ENCODE results near the gene CGN. TPM values are rescaled to one million over a fixed set of nuclear protein-coding genes. Genes with fewer than 3 reads are reported as not detected.

The CGN gene
- total and polyA plus RNA-seq, 2 donors (not counting 3 experiments of a cell fraction or from before 2014, with no cell fraction given) = 0.32 to 0.73 TPM

DNA sequence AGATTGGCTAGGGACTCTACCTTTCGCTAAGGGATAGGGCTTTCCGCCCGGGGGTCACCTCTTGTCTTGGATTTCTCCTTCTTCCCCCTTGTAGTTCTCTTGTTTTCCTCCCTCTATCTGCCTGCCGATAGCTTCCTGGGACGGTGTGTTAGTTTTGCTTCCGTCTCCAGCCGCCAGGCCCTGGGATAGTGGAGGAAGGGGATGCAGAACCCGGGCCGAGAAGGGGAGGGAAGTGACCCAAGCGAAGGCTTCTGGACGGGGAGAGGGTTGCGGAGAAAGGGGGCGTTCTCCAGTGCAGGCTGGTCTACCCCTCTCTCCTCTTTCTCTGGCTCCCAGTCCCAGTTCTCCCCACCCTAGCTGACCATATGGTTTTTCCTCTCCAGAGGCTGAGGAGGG lies 29.8 kb downstream of the CGN start:
- no peaks in the 10 kb centered on the region for H3K27me3 ChIP-seq (ENCODE audit: control insufficient read depth in 2 of 2, insufficient read depth in 2 of 2, low read length in 2 of 2)
- H3K27ac ChIP-seq (ENCODE audit: insufficient read depth, low read depth, low read length) = no peak overlapping the region
- peak overlapping the region; percentile 95 for H2AFZ ChIP-seq (ENCODE audit: low read depth, low read length)
- DNase-seq (ENCODE audit: low read depth, low spot score) (no peak), FAIRE-seq (peak; percentile 35)
- peak overlapping the region; percentile 93 for H3K4me2 ChIP-seq (ENCODE audit: insufficient read depth, low read length)
- H3K4me3 ChIP-seq (replicated peaks in 1 of 3; ENCODE audit: insufficient read depth in 1 of 3, low read depth in 1 of 3, low read length in 3 of 3) = peak overlapping the region; percentile 76 to 81 (median 78)
- H3K9me3 ChIP-seq (replicated peaks; ENCODE audit: control insufficient read depth, insufficient read depth, low read length) = no peaks in the 10 kb centered on the region
- TF ChIP-seq, protein P1, sequence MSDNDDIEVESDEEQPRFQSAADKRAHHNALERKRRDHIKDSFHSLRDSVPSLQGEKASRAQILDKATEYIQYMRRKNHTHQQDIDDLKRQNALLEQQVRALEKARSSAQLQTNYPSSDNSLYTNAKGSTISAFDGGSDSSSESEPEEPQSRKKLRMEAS (IDR thresholded peaks at IDR 0.05; ENCODE audit: insufficient read depth, insufficient read length) = no peak
- TF ChIP-seq, protein P2, sequence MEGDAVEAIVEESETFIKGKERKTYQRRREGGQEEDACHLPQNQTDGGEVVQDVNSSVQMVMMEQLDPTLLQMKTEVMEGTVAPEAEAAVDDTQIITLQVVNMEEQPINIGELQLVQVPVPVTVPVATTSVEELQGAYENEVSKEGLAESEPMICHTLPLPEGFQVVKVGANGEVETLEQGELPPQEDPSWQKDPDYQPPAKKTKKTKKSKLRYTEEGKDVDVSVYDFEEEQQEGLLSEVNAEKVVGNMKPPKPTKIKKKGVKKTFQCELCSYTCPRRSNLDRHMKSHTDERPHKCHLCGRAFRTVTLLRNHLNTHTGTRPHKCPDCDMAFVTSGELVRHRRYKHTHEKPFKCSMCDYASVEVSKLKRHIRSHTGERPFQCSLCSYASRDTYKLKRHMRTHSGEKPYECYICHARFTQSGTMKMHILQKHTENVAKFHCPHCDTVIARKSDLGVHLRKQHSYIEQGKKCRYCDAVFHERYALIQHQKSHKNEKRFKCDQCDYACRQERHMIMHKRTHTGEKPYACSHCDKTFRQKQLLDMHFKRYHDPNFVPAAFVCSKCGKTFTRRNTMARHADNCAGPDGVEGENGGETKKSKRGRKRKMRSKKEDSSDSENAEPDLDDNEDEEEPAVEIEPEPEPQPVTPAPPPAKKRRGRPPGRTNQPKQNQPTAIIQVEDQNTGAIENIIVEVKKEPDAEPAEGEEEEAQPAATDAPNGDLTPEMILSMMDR (IDR thresholded peaks at IDR 0.05; ENCODE audit: extremely low read depth in 1 of 2, insufficient read depth in 1 of 2, low read depth in 1 of 2, low read length in 2 of 2) = no peak
- TF ChIP-seq GATA2 (IDR thresholded peaks at IDR 0.05; ENCODE audit: insufficient read depth, insufficient read length, low read depth, low read length) (no peak), POLR2AphosphoS5 (IDR thresholded peaks at IDR 0.05; ENCODE audit: insufficient read depth, low read depth, low read length) (no peak), POLR2A (IDR thresholded peaks at IDR 0.05; ENCODE audit: low read depth, low read length) (no peak), MYC (IDR thresholded peaks at IDR 0.05; ENCODE audit: low read depth, low read length) (no peak), EZH2 (IDR thresholded peaks at IDR 0.05; ENCODE audit: borderline replicate concordance, low read depth, low read length, severe bottlenecking) (no peak), JUN (IDR thresholded peaks at IDR 0.05; ENCODE audit: borderline replicate concordance, insufficient read depth, insufficient read length, low read depth) (no peak), FOS (IDR thresholded peaks at IDR 0.05; ENCODE audit: borderline replicate concordance, insufficient read depth, low read length) (no peak)
- POLR2A ChIA-PET = interaction anchor here (0.6 to 1.4 kb wide), 5 partner anchors 34 to 288 kb away, joined by 3 to 7 read pairs (median 3); partner anchors contain the start of genes PI4KB and POGZ
- H3K4me1 ChIP-seq (ENCODE audit: control insufficient read depth, extremely low read depth, insufficient read depth, low read length) = peaks cover 11% of the 10 kb centered on the region
- dilution Hi-C loops (cut with MboI; ENCODE audit: extremely low pct_ligation_motif_present, low sequenced_read_pairs) = no loop called here
- no peaks in the 10 kb centered on the region for H3K79me2 ChIP-seq (ENCODE audit: control insufficient read depth, insufficient read depth, low read length)
- H3K9ac ChIP-seq (replicated peaks; ENCODE audit: extremely low read depth, insufficient read depth, low read length) = peak overlapping the region; percentile 66
- CTCF ChIA-PET = interaction anchor here (1.2 to 1.8 kb wide), 4 partner anchors 10 to 295 kb away, joined by 3 to 6 read pairs (median 4); no protein-coding TSS in a partner anchor
- H3K36me3 ChIP-seq (ENCODE audit: control insufficient read depth in 2 of 2, extremely low read depth in 1 of 2, insufficient read depth in 2 of 2, low read length in 2 of 2) = no peaks in the 10 kb centered on the region
- intact Hi-C loops (cut with micrococcal nuclease) = loop anchor here (2.0 to 5.0 kb wide), 4 partner anchors 51 to 96 kb away; partner anchors contain the start of genes POGZ and SNX27
- H4K20me1 ChIP-seq (replicated peaks; ENCODE audit: control insufficient read depth, extremely low read depth, insufficient read depth, low read length) = no peaks in the 10 kb centered on the region
- no peaks in the 10 kb centered on the region for H3K9me1 ChIP-seq (replicated peaks; ENCODE audit: control insufficient read depth, extremely low read depth, insufficient read depth, low read length)
- no TSS peak for BruUV-seq (replicated peaks)
